DOHH2 (cell line): Measurements from ENCODE around the gene CFAP107.

Experiments used
- H3F3A ChIP-seq: fragments of 200-600 bp; sonication (generic), shearing (Covaris generic); 2 replicates; pipeline ENCODE4 v1.6.0; 2016; ENCODE audit warnings: antibody characterized with exemption, mild to moderate bottlenecking; ENCODE audit not compliant: control insufficient read depth, insufficient read depth
- H3K27ac ChIP-seq: fragments of 200-600 bp; sonication (generic); 2 replicates; pipeline ENCODE4 v1.5.1; 2014; ENCODE audit warnings: low read depth, mild to moderate bottlenecking, low read length, moderate library complexity
- H3K27me3 ChIP-seq: fragments of 200-600 bp; sonication (generic); 2 replicates; pipeline ENCODE4 v1.6.1; 2014; ENCODE audit warnings: mild to moderate bottlenecking, low read length, mixed read lengths; ENCODE audit not compliant: control insufficient read depth
- H3K36me3 ChIP-seq: fragments of 200-600 bp; sonication (generic); 2 replicates; pipeline ENCODE4 v1.6.1; 2014; ENCODE audit warnings: mild to moderate bottlenecking, low read length, moderate library complexity, mixed read lengths; ENCODE audit not compliant: control insufficient read depth
- H3K4me1 ChIP-seq: fragments of 200-600 bp; sonication (generic); 2 replicates; pipeline ENCODE4 v1.6.1; 2014; ENCODE audit warnings: mild to moderate bottlenecking, low read length, mixed read lengths; ENCODE audit not compliant: control insufficient read depth
- H3K4me2 ChIP-seq: fragments of 200-600 bp; sonication (generic); 2 replicates; pipeline ENCODE4 v1.6.0; 2014; ENCODE audit warnings: mild to moderate bottlenecking, low read length, moderate library complexity
- H3K4me3 ChIP-seq: fragments of 200-600 bp; sonication (generic); 2 replicates; pipeline ENCODE4 v1.5.1; 2014; ENCODE audit warnings: mild to moderate bottlenecking, low read length, mixed read lengths
- H3K79me2 ChIP-seq: fragments of 200-600 bp; sonication (generic); 2 replicates; pipeline ENCODE4 v1.6.1; 2014; ENCODE audit warnings: mild to moderate bottlenecking, low read length, mixed read lengths; ENCODE audit not compliant: control insufficient read depth
- H3K9me2 ChIP-seq: fragments of 200-600 bp; sonication (generic); replicated peaks from 2 replicates; pipeline ENCODE4 v1.6.1; 2014; ENCODE audit warnings: mild to moderate bottlenecking, low read length, mixed read lengths; ENCODE audit not compliant: control insufficient read depth
- H3K9me3 ChIP-seq: fragments of 200-600 bp; sonication (generic); 2 replicates; pipeline ENCODE4 v1.6.1; 2014; ENCODE audit warnings: antibody characterized with exemption, low read length, mixed read lengths; ENCODE audit not compliant: control insufficient read depth, insufficient read depth
- H4K20me1 ChIP-seq: fragments of 200-600 bp; sonication (generic); 2 replicates; pipeline ENCODE4 v1.6.0; 2014; ENCODE audit warnings: low read depth, mild to moderate bottlenecking, antibody characterized with exemption, low read length, moderate library complexity; ENCODE audit not compliant: control insufficient read depth, insufficient read depth
- CTCF ChIP-seq: fragments of 200-600 bp; sonication (generic); IDR thresholded peaks from one replicate; pipeline ENCODE4 v1.5.1; 2014; ENCODE audit warnings: antibody characterized with exemption, mild to moderate bottlenecking, low read depth, low read length; ENCODE audit not compliant: poor library complexity, severe bottlenecking
- EZH2phosphoT487 ChIP-seq: fragments of 200-600 bp; sonication (generic); IDR thresholded peaks from 2 replicates; pipeline ENCODE4 v1.6.1; 2017; ENCODE audit warnings: borderline replicate concordance, mild to moderate bottlenecking, antibody characterized with exemption, low read length, moderate library complexity, mixed read lengths

The CFAP107 gene

GRCh38 chr1:12703821-12704451 is 42.1 kb upstream of the CFAP107 start:
- Histone ChIP-seq H3K4me1 (no peaks in the 10 kb centered on the region), H3F3A (no peaks in the 10 kb centered on the region), H3K79me2 (no peaks in the 10 kb centered on the region), H3K4me2 (no peak overlapping the region), H3K9me3 (no peaks in the 10 kb centered on the region), H3K27me3 (peaks cover 6% of the 10 kb centered on the region; the same call in 1 of the 2 replicates), H4K20me1 (no peaks in the 10 kb centered on the region), H3K9me2 (no peaks in the 10 kb centered on the region), H3K36me3 (no peaks in the 10 kb centered on the region), H3K4me3 (no peak overlapping the region), H3K27ac (no peak overlapping the region)
- TF ChIP-seq CTCF (no peak), EZH2phosphoT487 (no peak)

GRCh38 chr1:12706061-12706460 is 39.9 kb upstream of the CFAP107 start:
- TF ChIP-seq EZH2phosphoT487, result no peak
- no peak for TF ChIP-seq CTCF
- Histone ChIP-seq H3K4me3 (no peak overlapping the region), H3K27me3 (no peaks in the 10 kb centered on the region), H3F3A (no peaks in the 10 kb centered on the region), H3K9me3 (no peaks in the 10 kb centered on the region), H3K27ac (no peak overlapping the region), H3K79me2 (no peaks in the 10 kb centered on the region), H3K9me2 (no peaks in the 10 kb centered on the region), H4K20me1 (no peaks in the 10 kb centered on the region), H3K4me2 (no peak overlapping the region), H3K4me1 (no peaks in the 10 kb centered on the region), H3K36me3 (no peaks in the 10 kb centered on the region)

GRCh38 chr1:12708396-12709090 is 37.5 kb upstream of the CFAP107 start:
- H3K9me2 ChIP-seq, result no peaks in the 10 kb centered on the region
- H4K20me1 ChIP-seq, result no peaks in the 10 kb centered on the region
- H3K4me3 ChIP-seq, result no peak overlapping the region
- no peaks in the 10 kb centered on the region for H3K9me3 ChIP-seq
- H3F3A ChIP-seq, result no peaks in the 10 kb centered on the region
- no peak for TF ChIP-seq CTCF
- no peak for TF ChIP-seq EZH2phosphoT487
- H3K36me3 ChIP-seq, result no peaks in the 10 kb centered on the region
- H3K4me2 ChIP-seq, result no peak overlapping the region
- H3K79me2 ChIP-seq, result no peaks in the 10 kb centered on the region
- no peaks in the 10 kb centered on the region for H3K4me1 ChIP-seq
- H3K27ac ChIP-seq, result no peak overlapping the region
- no peaks in the 10 kb centered on the region for H3K27me3 ChIP-seq
